SK-MEL-5 (cell line): ENCODE measurements around the gene HCST. TPM values are rescaled to one million over a fixed set of nuclear protein-coding genes. Genes with fewer than 3 reads are reported as not detected.
A peak's percentile ranks its signal among the peaks of the same experiment; 100 is the strongest.
"Not testable (repeated sequence)": the region's sequence is repeated elsewhere in the genome, so short reads cannot be mapped to it uniquely, and the experiment has no call there.

Source experiments
- DNase-seq: peaks from one replicate; pipeline ENCODE4 v3.0.0-alpha.2; 2016; ENCODE audit warnings: low read depth, low spot score
- in situ Hi-C: cut with HindIII; loops from 2 replicates; pipeline ENCODE4 v1.10.0; 2016; ENCODE audit warnings: low sequenced_read_pairs, high pct_unique_total_duplicates, low pct_unique_long_range_greater_than_20kb
- polyA plus RNA-seq, 2 experiments: library from polyadenylated mRNA; depleted of rRNA; stranded (reverse); fragments of >200 nt; gene quantifications; 2 replicates each; pipeline ENCODE4 v1.2.3, GENCODE V29; 2015
- total RNA-seq: library from RNA; depleted of rRNA; stranded (reverse); fragments of >200 nt; shearing (Covaris generic); gene quantifications from 2 replicates; pipeline ENCODE4 v1.2.3, GENCODE V29; 2014; rRNA removed

Gene HCST, protein sequence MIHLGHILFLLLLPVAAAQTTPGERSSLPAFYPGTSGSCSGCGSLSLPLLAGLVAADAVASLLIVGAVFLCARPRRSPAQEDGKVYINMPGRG
- total RNA-seq: not detected in 2 replicates
- not detected in 2 replicates for polyA plus RNA-seq (2015; cell fraction: cytosol; rRNA removed)
- not detected in 2 replicates for polyA plus RNA-seq (2015; cell fraction: nucleus; rRNA removed)

GRCh38 chr19:35901854-35902661 lies at the start of gene HCST:
TSS of gene HCST (plus strand) at chr19:35902529. CDS start at chr19:35902594, 65 bp downstream.
- in situ Hi-C loops: no loop called here

GRCh38 chr19:35853038-35853756 lies 49.1 kb upstream of the HCST start:
- in situ Hi-C loops: no loop called here

More at GRCh38 chr19:35901854-35902661, at the start of gene HCST:
- no peak for DNase-seq

DNA sequence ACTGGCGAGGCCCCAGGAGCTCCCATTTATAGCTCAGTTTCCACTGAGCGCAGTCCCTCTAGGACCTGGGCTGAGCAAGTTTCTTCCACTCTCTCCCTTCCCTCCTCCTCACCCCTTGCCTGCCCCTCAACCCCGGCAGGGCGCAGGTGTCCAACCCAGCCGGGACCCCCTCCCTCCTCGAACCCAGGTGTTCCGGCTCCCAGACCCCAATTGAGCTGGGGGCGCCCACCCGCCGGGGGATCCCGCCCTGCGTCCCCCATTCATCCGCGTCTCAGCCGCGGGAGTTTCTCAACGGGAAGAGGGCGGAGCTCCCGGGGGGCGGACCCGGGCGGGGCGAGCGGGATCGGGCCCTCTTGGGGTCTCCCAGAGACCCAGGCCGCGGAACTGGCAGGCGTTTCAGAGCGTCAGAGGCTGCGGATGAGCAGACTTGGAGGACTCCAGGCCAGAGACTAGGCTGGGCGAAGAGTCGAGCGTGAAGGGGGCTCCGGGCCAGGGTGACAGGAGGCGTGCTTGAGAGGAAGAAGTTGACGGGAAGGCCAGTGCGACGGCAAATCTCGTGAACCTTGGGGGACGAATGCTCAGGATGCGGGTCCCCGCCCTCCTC lies 45.7 kb upstream of the HCST start, which contains the start of gene KIRREL2:
Gene KIRREL2, plus strand, starts transcription at position 366 of the 604 bp plus-strand sequence. Its CDS starts 209 bp downstream, at position 575.
- no peak for DNase-seq
- in situ Hi-C loops: no loop called here

More at GRCh38 chr19:35853038-35853756, 49.1 kb upstream of the HCST start:
- DNase-seq: no peak

DNA sequence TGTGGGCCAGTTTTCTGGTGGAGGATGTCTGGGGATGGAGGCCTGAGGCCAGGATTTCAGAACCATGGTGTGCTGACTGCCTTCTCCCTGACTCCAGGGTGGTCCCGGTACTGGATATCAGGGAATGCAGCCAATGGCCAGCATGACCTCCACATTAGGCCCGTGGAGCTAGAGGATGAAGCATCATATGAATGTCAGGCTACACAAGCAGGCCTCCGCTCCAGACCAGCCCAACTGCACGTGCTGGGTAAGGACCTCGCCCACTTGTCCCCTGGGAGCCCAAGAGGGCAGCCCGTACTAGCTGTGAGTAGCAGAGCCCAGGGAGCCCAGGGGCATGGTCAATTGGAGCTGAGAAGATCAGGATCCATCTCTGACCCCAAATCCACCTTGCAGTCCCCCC lies 44.0 kb upstream of the HCST start:
- in situ Hi-C loops: no loop called here
- no peak for DNase-seq

GRCh38 chr19:35859414-35859813 lies 42.9 kb upstream of the HCST start:
- in situ Hi-C loops: no loop called here
- DNase-seq: no peak

DNA sequence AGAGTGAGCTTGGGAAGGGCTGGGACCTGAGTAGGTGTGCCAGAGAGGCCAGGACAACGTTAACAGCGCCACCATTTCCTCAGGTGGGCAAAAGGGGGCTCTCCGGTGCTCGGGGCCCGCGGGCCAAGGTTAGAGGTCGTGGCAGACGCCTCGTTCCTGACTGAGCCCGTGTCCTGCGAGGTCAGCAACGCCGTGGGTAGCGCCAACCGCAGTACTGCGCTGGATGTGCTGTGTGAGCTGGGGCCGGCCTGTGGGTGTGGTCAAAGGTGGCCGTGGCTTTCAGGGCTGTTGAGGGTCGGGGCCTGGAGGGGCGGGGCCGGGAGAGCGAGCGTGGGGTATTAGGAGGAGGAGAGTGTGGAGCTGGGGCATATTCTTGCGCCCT lies 41.9 kb upstream of the HCST start:
- in situ Hi-C loops: no loop called here
- DNase-seq: no peak

DNA sequence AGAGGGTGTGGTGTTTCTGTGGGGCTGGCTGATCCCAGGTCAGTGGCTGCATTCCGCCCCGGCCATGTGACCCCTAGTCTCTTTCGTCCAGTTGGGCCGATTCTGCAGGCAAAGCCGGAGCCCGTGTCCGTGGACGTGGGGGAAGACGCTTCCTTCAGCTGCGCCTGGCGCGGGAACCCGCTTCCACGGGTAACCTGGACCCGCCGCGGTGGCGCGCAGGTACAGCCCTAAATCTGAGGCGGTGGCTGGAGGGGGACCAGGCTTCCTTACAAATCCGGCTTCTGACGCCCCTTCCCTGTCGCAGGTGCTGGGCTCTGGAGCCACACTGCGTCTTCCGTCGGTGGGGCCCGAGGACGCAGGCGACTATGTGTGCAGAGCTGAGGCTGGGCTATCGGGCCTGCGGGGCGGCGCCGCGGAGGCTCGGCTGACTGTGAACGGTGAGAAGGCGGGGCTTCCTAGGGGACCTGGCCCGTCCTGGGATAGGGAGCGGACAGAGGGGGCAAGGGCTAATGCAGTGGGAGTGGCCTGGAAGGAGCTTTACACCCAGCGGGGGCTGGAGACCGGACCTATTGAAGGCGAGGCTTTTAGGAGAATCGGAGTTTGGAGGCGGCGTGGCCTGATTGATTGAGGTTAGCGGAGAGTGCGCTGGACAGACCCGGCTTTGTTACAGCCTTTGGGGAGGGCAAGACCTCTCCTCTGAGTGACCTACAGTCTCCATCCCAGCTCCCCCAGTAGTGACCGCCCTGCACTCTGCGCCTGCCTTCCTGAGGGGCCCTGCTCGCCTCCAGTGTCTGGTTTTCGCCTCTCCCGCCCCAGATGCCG lies 41.3 kb upstream of the HCST start:
- in situ Hi-C loops: no loop called here

GRCh38 chr19:35861640-35862160 lies 40.6 kb upstream of the HCST start:
- in situ Hi-C loops: no loop called here
- no peak for DNase-seq

More for the DNA sequence above, 41.3 kb upstream of the HCST start:
- no peak for DNase-seq

GRCh38 chr19:35862528-35862927 lies 39.8 kb upstream of the HCST start:
- in situ Hi-C loops: no loop called here
- no peak for DNase-seq

- DNase-seq: no peak
- in situ Hi-C loops: no loop called here
These were observed 39.3 kb upstream of the HCST start for GRCh38 chr19:35863018-35863417.

- in situ Hi-C loops: no loop called here
- DNase-seq: peak; percentile 37
These were observed 34.0 kb upstream of the HCST start, which contains the start of gene APLP1 for GRCh38 chr19:35868172-35868822. TSS of gene APLP1 (plus strand) at chr19:35868574. CDS start at chr19:35868637, 63 bp downstream.

- in situ Hi-C loops: no loop called here
These were observed 33.5 kb upstream of the HCST start for GRCh38 chr19:35868823-35869326.

DNA sequence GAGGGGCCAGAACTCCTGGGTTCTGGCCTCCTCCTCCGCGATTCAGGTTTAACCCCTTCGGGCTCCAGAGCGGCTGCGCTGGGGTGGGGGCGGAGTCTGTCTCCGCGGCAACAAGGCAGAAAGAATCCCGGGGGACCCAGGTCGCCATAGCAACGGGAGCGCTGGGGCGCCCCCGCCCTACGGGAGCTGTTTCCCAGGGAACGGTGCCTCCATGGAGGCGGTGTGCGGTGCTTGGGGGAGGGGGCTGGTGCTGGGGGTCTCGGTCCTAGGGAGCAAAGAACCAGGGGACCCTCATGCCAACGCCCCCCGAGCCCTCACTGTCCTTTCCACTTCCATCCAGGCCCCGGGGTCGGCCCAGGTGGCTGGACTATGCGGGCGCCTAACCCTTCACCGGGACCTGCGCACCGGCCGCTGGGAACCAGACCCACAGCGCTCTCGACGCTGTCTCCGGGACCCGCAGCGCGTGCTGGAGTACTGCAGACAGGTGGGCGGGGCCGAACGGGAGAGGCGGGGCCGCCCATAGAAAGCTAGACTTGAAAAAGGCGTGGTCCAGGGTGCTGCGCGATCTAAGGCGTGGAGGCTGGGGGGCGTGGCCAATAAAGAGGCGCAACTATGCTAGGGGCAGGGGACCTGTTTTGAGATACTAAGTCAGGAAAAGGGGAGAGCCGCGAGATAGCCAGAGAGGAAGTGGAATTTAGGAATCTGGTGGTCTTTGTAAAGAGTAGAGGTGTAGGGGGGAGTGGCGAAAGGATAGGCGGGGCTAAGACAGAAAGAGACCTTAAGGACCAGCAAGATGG lies 32.8 kb upstream of the HCST start:
- in situ Hi-C loops: no loop called here
- peak; percentile 90 for DNase-seq

More at GRCh38 chr19:35868823-35869326, 33.5 kb upstream of the HCST start:
- DNase-seq: no peak

GRCh38 chr19:35870124-35870736 lies 32.1 kb upstream of the HCST start:
- peak; percentile 85 for DNase-seq
- in situ Hi-C loops: not testable (repeated sequence)

GRCh38 chr19:35870798-35871197 lies 31.5 kb upstream of the HCST start:
- no peak for DNase-seq
- in situ Hi-C loops: no loop called here
